Measurements from ENCODE around the gene LAMA3. TPM values are rescaled to one million over a fixed set of nuclear protein-coding genes. Genes with fewer than 3 reads are reported as not detected.

LAMA3 gene
- total and polyA plus RNA-seq, 2 of the 13 experiments (the other 11 are each of a cell fraction or from before 2014, with no cell fraction given), result 0.45 to 2.2 TPM

DNA sequence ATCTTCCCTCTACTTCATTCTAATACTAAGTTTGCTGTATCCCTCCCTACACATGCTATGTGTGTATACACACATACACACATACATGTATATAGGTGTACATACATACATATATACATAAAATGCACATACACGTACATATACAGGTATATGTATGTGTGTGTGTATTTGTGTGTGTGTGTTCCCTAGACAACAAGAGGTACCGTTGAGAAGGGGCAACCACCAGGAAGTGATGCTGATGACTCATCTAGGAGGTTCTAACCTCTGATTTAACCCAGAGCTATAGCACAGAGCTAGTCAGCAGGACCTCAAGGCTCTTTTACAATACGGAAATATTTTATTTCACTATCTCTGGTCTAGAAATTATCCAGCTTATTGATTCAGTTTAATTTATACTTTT lies 139.2 kb downstream of the LAMA3 start:
- ChIA-PET CTCF (ENCODE audit: low intra/inter-chr PET ratio, low total read pairs) (no interaction called here), POLR2A (no interaction called here)
- no peak overlapping the region for H3K4me3 ChIP-seq (replicated peaks in 1 of 3; ENCODE audit: insufficient read depth in 1 of 3, low read depth in 2 of 3, low read length in 3 of 3)
- no TSS peak for BruUV-seq (replicated peaks)
- H3K9me3 ChIP-seq (ENCODE audit: low read length), result no peaks in the 10 kb centered on the region
- TF ChIP-seq MXD4 (CRISPR knock-in tag; IDR thresholded peaks at IDR 0.05), result no peak
- TF ChIP-seq, protein P1, sequence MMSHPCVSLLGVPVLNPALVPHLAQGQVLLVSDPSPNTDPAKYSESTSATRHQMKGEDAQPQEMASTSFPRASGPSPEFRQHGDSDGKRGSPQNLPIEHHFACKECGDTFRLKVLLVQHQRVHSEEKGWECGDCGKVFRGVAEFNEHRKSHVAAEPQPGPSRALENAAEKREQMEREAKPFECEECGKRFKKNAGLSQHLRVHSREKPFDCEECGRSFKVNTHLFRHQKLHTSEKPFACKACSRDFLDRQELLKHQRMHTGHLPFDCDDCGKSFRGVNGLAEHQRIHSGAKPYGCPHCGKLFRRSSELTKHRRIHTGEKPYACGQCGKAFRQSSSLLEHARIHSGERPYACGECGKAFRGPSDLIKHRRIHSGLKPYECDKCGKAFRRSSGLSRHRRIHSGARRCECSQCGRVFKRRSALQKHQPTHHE (CRISPR knock-in tag; IDR thresholded peaks at IDR 0.05; ENCODE audit: borderline replicate concordance), result no peak
- peak; percentile 79 for TF ChIP-seq FOSL2 (CRISPR knock-in tag; IDR thresholded peaks at IDR 0.05)
- no peak for TF ChIP-seq SMARCC2 (IDR thresholded peaks at IDR 0.05)
- TF ChIP-seq ATM (IDR thresholded peaks at IDR 0.05; ENCODE audit: borderline replicate concordance), result no peak
- TF ChIP-seq NPAS2 (CRISPR knock-in tag; IDR thresholded peaks at IDR 0.05; ENCODE audit: borderline replicate concordance), result no peak
- TF ChIP-seq POLR2AphosphoS2 (IDR thresholded peaks at IDR 0.05; ENCODE audit: low read depth, low read length), result no peak
- TF ChIP-seq RFX1 (IDR thresholded peaks at IDR 0.05), result peak; percentile 67
- TF ChIP-seq MEIS2 (CRISPR knock-in tag; IDR thresholded peaks at IDR 0.05), result no peak
- TF ChIP-seq GABPB1 (CRISPR knock-in tag; IDR thresholded peaks at IDR 0.05), result no peak
- no peak for TF ChIP-seq ZBTB20 (CRISPR knock-in tag; IDR thresholded peaks at IDR 0.05; ENCODE audit: borderline replicate concordance, low read depth)
- no peak for TF ChIP-seq ZNF749 (CRISPR knock-in tag; IDR thresholded peaks at IDR 0.05; ENCODE audit: borderline replicate concordance)
- TF ChIP-seq SPEN (CRISPR knock-in tag; IDR thresholded peaks at IDR 0.05; ENCODE audit: low read depth), result no peak
- TF ChIP-seq, protein P2, sequence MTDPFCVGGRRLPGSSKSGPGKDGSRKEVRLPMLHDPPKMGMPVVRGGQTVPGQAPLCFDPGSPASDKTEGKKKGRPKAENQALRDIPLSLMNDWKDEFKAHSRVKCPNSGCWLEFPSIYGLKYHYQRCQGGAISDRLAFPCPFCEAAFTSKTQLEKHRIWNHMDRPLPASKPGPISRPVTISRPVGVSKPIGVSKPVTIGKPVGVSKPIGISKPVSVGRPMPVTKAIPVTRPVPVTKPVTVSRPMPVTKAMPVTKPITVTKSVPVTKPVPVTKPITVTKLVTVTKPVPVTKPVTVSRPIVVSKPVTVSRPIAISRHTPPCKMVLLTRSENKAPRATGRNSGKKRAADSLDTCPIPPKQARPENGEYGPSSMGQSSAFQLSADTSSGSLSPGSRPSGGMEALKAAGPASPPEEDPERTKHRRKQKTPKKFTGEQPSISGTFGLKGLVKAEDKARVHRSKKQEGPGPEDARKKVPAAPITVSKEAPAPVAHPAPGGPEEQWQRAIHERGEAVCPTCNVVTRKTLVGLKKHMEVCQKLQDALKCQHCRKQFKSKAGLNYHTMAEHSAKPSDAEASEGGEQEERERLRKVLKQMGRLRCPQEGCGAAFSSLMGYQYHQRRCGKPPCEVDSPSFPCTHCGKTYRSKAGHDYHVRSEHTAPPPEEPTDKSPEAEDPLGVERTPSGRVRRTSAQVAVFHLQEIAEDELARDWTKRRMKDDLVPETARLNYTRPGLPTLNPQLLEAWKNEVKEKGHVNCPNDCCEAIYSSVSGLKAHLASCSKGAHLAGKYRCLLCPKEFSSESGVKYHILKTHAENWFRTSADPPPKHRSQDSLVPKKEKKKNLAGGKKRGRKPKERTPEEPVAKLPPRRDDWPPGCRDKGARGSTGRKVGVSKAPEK (CRISPR knock-in tag; IDR thresholded peaks at IDR 0.05; ENCODE audit: borderline replicate concordance), result no peak
- TF ChIP-seq PHB2 (IDR thresholded peaks at IDR 0.05; ENCODE audit: partially characterized antibody), result no peak
- TF ChIP-seq RFX3 (CRISPR knock-in tag; IDR thresholded peaks at IDR 0.05), result peak; percentile 53
- no peak for TF ChIP-seq ZNF446 (CRISPR knock-in tag; IDR thresholded peaks at IDR 0.05)
- no peak for TF ChIP-seq TCF7L2 (IDR thresholded peaks at IDR 0.05; ENCODE audit: low read depth, low read length)
- TF ChIP-seq, protein P3, sequence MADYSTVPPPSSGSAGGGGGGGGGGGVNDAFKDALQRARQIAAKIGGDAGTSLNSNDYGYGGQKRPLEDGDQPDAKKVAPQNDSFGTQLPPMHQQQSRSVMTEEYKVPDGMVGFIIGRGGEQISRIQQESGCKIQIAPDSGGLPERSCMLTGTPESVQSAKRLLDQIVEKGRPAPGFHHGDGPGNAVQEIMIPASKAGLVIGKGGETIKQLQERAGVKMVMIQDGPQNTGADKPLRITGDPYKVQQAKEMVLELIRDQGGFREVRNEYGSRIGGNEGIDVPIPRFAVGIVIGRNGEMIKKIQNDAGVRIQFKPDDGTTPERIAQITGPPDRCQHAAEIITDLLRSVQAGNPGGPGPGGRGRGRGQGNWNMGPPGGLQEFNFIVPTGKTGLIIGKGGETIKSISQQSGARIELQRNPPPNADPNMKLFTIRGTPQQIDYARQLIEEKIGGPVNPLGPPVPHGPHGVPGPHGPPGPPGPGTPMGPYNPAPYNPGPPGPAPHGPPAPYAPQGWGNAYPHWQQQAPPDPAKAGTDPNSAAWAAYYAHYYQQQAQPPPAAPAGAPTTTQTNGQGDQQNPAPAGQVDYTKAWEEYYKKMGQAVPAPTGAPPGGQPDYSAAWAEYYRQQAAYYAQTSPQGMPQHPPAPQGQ (CRISPR knock-in tag; IDR thresholded peaks at IDR 0.05; ENCODE audit: borderline replicate concordance), result no peak
- no peak overlapping the region for H3K27ac ChIP-seq (ENCODE audit: extremely low read length, insufficient read depth, low read length)
- H3K9ac ChIP-seq (ENCODE audit: insufficient read depth, low read depth, low read length), result no peak overlapping the region
- in situ Hi-C loops (cut with HindIII; ENCODE audit: extremely low pct_ligation_motif_present, low pct_unique_long_range_greater_than_20kb), result loop anchor here (10.0 kb wide), 1 partner anchor 286 kb away; no protein-coding TSS in a partner anchor
- DNase-seq (ENCODE audit: low spot score) (peak; percentile 23), FAIRE-seq (no peak), ATAC-seq (no peak)
- no peaks in the 10 kb centered on the region for H4K20me1 ChIP-seq (ENCODE audit: insufficient read depth, low read length)
- intact Hi-C loops (cut with micrococcal nuclease; ENCODE audit: unreplicated experiment), result no loop called here
- no peaks in the 10 kb centered on the region for H3K36me3 ChIP-seq (replicated peaks in 1 of 2; ENCODE audit: control insufficient read depth in 1 of 2, insufficient read depth in 2 of 2, low read length in 2 of 2)
- H3K4me1 ChIP-seq (ENCODE audit: insufficient read depth, low read length), result peaks cover 16% of the 10 kb centered on the region
- H3K4me2 ChIP-seq (ENCODE audit: low read depth, low read length), result no peak overlapping the region
- 15% methylated on average over 3 of the region's 3 CpGs for WGBS (ENCODE audit: low lambda C conversion rate)
- no peaks in the 10 kb centered on the region for H3K79me2 ChIP-seq (ENCODE audit: insufficient read depth, low read length)
- H2AFZ ChIP-seq (ENCODE audit: low read length), result no peak overlapping the region
- H3K27me3 ChIP-seq (ENCODE audit: control insufficient read depth in 1 of 2, insufficient read depth in 2 of 2, low read length in 2 of 2), result 0 out of 5 replicates have a peak, but pooled peaks cover 0 to 2% of the 10 kb centered on the region in 2 experiments
